ENCODE data around the gene HOXC9. TPM values are rescaled to one million over a fixed set of nuclear protein-coding genes. Genes with fewer than 3 reads are reported as not detected.

HOXC9 gene
- total and polyA plus RNA-seq, 2 of the 8 experiments (the other 6 are each of a cell fraction or from before 2014, with no cell fraction given), result not detected

DNA sequence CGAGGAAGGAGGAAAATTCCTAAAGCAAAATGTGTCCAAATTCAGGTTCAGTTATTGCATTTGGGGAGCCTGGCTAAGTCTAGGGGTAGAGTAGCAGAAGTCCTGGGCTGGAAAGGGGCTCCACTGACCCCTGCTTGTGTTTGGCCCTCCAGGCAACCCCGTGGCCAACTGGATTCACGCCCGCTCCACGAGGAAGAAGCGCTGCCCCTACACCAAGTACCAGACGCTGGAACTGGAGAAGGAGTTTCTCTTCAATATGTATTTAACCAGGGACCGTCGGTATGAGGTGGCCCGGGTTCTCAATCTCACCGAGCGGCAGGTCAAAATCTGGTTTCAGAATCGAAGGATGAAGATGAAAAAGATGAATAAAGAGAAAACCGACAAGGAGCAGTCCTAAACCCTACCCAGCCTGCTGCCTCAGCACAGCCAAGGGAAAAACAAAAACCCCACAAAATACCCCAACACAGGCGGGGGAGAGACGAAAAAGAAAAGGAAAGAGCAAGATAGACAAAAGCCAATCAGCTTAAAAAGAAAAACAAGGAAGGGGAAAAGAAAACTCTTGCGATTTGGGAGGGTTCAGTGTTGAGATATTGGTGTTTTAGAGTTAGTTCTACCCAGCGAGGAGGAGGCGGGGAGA is 2.4 kb downstream of the HOXC9 start (continued):
- TF ChIP-seq RNF2 (IDR thresholded peaks at IDR 0.05; ENCODE audit: borderline replicate concordance, low read depth, low read length, missing control alignments, poor library complexity, severe bottlenecking), result peak; percentile 69
